Neuronal stem cell (in vitro differentiated cells): ENCODE results near the gene OSMR. TPM values are rescaled to one million over a fixed set of nuclear protein-coding genes. Genes with fewer than 3 reads are reported as not detected.

Source experiments
- DNase-seq: peaks from one replicate; pipeline ENCODE4 v3.0.0-alpha.2; 2013; ENCODE audit warnings: low spot score
- H2AFZ ChIP-seq: one replicate; pipeline ENCODE4 v1.6.1; 2013; ENCODE audit warnings: mild to moderate bottlenecking, low read length, inconsistent platforms
- H2AK5ac ChIP-seq: 2 replicates; pipeline ENCODE4 v1.6.1; 2013; ENCODE audit warnings: low read depth, mild to moderate bottlenecking, inconsistent platforms, low read length, moderate library complexity, mixed read lengths
- H2BK120ac ChIP-seq: 2 replicates; pipeline ENCODE4 v1.6.1; 2013; ENCODE audit warnings: low read depth, mild to moderate bottlenecking, inconsistent platforms, low read length, moderate library complexity, mixed read lengths
- H2BK12ac ChIP-seq: one replicate; pipeline ENCODE4 v1.6.1; 2013; ENCODE audit warnings: low read length, inconsistent platforms
- H2BK15ac ChIP-seq: 2 replicates; pipeline ENCODE4 v1.6.1; 2013; ENCODE audit warnings: mild to moderate bottlenecking, low read length, inconsistent platforms, mixed read lengths
- H2BK5ac ChIP-seq: one replicate; pipeline ENCODE4 v1.6.1; 2013; ENCODE audit warnings: inconsistent platforms, mild to moderate bottlenecking, low read length, moderate library complexity
- H3K14ac ChIP-seq: one replicate; pipeline ENCODE4 v1.6.1; 2013; ENCODE audit warnings: low read length, inconsistent platforms
- H3K18ac ChIP-seq: 2 replicates; pipeline ENCODE4 v1.6.1; 2013; ENCODE audit warnings: low read length, inconsistent platforms
- H3K23ac ChIP-seq: 2 replicates; pipeline ENCODE4 v1.6.1; 2013; ENCODE audit warnings: low read depth, mild to moderate bottlenecking, mixed read lengths, low read length, inconsistent platforms; ENCODE audit not compliant: poor library complexity
- H3K27ac ChIP-seq: replicated peaks from 3 replicates; pipeline ENCODE4 v1.5.1; 2013; ENCODE audit warnings: low read length, inconsistent platforms
- H3K27me3 ChIP-seq, 3 experiments: 2 replicates each; pipeline ENCODE4 v1.6.1; 2013; ENCODE audit warnings: low read length in 3 of 3, mild to moderate bottlenecking in 2 of 3, inconsistent platforms in 1 of 3, low read depth in 1 of 3, mixed read lengths in 1 of 3, moderate library complexity in 1 of 3; ENCODE audit not compliant: control insufficient read depth in 3 of 3, insufficient read depth in 3 of 3
- H3K36me3 ChIP-seq, 2 donors: replicated peaks in 1 of 2; 2 replicates each; pipeline ENCODE4 v1.6.1; 2013; ENCODE audit warnings: low read length in 2 of 2; ENCODE audit not compliant: control insufficient read depth in 2 of 2, insufficient read depth in 2 of 2
- H3K4ac ChIP-seq: 2 replicates; pipeline ENCODE4 v1.6.1; 2013; ENCODE audit warnings: inconsistent platforms, mild to moderate bottlenecking, low read length, moderate library complexity
- H3K4me1 ChIP-seq, 2 donors: 1 replicate in 1 of 2; 2 replicates in 1 of 2; pipeline ENCODE4 v1.6.1; 2013; ENCODE audit warnings: low read length in 2 of 2, low read depth in 1 of 2; ENCODE audit not compliant: control insufficient read depth in 2 of 2, insufficient read depth in 1 of 2
- H3K4me2 ChIP-seq: one replicate; pipeline ENCODE4 v1.6.1; 2013; ENCODE audit warnings: mild to moderate bottlenecking, low read length, inconsistent platforms; ENCODE audit not compliant: insufficient read depth, poor library complexity, severe bottlenecking
- H3K4me3 ChIP-seq, 2 donors: 2 replicates each; pipeline ENCODE4 v1.5.1; 2013; ENCODE audit warnings: low read length in 2 of 2, mild to moderate bottlenecking in 2 of 2, inconsistent platforms in 1 of 2, moderate library complexity in 1 of 2
- H3K79me1 ChIP-seq: one replicate; pipeline ENCODE4 v1.6.1; 2013; ENCODE audit warnings: low read depth, mild to moderate bottlenecking, inconsistent platforms, low read length, moderate library complexity
- H3K9ac ChIP-seq: one replicate; pipeline ENCODE4 v1.6.1; 2013; ENCODE audit warnings: mild to moderate bottlenecking, low read depth, low read length, inconsistent platforms; ENCODE audit not compliant: poor library complexity
- H3K9me3 ChIP-seq, 2 donors: replicated peaks in 1 of 2; 2 replicates each; pipeline versions ENCODE3 to v1.6.1; 2013; ENCODE audit warnings: low read length in 2 of 2, mild to moderate bottlenecking in 2 of 2, inconsistent platforms in 1 of 2, low read depth in 1 of 2, mixed read lengths in 1 of 2, moderate library complexity in 1 of 2; ENCODE audit not compliant: control insufficient read depth in 2 of 2, insufficient read depth in 1 of 2
- H4K8ac ChIP-seq: one replicate; pipeline ENCODE4 v1.6.1; 2013; ENCODE audit warnings: low read depth, mild to moderate bottlenecking, inconsistent platforms, low read length, moderate library complexity
- H4K91ac ChIP-seq: one replicate; pipeline ENCODE4 v1.6.1; 2013; ENCODE audit warnings: low read length, low read depth, mild to moderate bottlenecking, inconsistent platforms; ENCODE audit not compliant: poor library complexity
- WGBS, 2 donors: extraction: QIAGEN DNeasy Blood & Tissue Kit; methylation state at CpG; one replicate each; pipeline ENCODE4 v1.1.7; 2013; ENCODE audit warnings: missing lambda C conversion rate in 2 of 2, mixed read lengths in 1 of 2; ENCODE audit not compliant: insufficient read length in 2 of 2, insufficient replicate concordance in 1 of 2; ENCODE audit errors: extremely low coverage in 2 of 2; 5-methylcytosine and 5-hydroxymethylcytosine counted together
- polyA plus RNA-seq, 2 experiments: library from polyadenylated mRNA; stranded (reverse); fragments of 200-250 nt; gene quantifications; one replicate each; pipeline ENCODE4 v1.2.3, GENCODE V29; 2013

Gene OSMR
- polyA plus RNA-seq (2013, experiment 1 of 2): 0.33 TPM
- 0.36 TPM for polyA plus RNA-seq (2013, experiment 2 of 2)

DNA sequence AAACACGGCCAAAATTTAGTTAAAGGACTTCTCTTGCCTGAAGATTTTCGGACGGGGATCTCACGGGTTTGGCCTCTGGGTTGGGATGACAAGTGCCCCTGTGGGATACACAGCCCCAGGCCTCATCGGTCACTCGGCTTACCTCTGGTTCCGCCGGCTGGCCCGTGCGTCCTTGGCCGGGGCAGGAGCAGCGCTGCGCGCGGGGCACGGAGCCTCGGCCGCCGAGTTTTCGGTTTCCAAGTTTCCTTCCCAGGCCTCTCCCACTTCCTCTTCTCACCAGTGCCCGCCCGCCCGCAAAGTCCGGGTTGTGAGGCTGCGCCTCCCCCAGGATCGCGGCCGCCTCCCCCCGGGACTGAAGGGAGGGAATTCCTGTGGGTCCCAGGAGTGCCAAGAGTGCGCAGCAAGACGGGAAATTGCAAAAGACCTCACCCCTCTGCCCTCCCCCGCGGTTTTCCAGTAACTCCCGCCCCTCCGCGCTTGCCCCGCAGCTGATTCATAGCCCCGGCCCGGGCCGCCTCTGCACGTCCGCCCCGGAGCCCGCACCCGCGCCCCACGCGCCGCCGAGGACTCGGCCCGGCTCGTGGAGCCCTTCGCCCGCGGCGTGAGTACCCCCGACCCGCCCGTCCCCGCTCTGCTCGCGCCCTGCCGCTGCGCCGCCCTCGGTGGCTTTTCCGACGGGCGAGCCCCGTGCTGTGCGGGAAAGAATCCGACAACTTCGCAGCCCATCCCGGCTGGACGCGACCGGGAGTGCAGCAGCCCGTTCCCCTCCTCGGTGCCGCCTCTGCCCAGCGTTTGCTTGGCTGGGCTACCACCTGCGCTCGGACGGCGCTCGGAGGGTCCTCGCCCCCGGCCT lies at the start of gene OSMR:
Gene OSMR (plus strand): TSS at position 487 of the 853 bp plus-strand sequence. CDS start 23,033 bp downstream, outside the sequence.
- no peak within 1 kb of the TSS for H3K4ac ChIP-seq
- H3K4me2 ChIP-seq: peak within 1 kb of the TSS; percentile 71
- H3K18ac ChIP-seq: peak within 1 kb of the TSS; percentile 87
- H3K4me3 ChIP-seq: peak within 1 kb of the TSS; percentile 36 to 82
- H3K79me1 ChIP-seq: no peaks in the 10 kb centered on the region
- H3K9ac ChIP-seq: peak within 1 kb of the TSS; percentile 72
- H2BK15ac ChIP-seq: peak within 1 kb of the TSS; percentile 38
- no peaks in the 10 kb centered on the region for H3K36me3 ChIP-seq
- H3K23ac ChIP-seq: peak within 1 kb of the TSS; percentile 57
- no peak within 1 kb of the TSS for H2AK5ac ChIP-seq
- peak within 1 kb of the TSS; percentile 30 for H2BK120ac ChIP-seq
- H3K9me3 ChIP-seq: peaks cover 0 to 7% of the 10 kb centered on the region in 2 donors
- peaks cover 10 to 35% (median 31%) of the 10 kb centered on the region in 3 experiments for H3K27me3 ChIP-seq
- peak; percentile 29 for DNase-seq
- peak within 1 kb of the TSS; percentile 84 for H2BK12ac ChIP-seq
- H4K91ac ChIP-seq: no peak within 1 kb of the TSS
- peak within 1 kb of the TSS; percentile 12 for H2BK5ac ChIP-seq
- H3K27ac ChIP-seq: no peak within 1 kb of the TSS
- peaks cover 0 to 7% of the 10 kb centered on the region in 2 donors for H3K4me1 ChIP-seq
- H2AFZ ChIP-seq: peak within 1 kb of the TSS; percentile 85
- no CpG with 5 or more reads among the region's 89 CpGs for WGBS, 2 donors
- H3K14ac ChIP-seq: peak within 1 kb of the TSS; percentile 31
- H4K8ac ChIP-seq: no peak within 1 kb of the TSS

DNA sequence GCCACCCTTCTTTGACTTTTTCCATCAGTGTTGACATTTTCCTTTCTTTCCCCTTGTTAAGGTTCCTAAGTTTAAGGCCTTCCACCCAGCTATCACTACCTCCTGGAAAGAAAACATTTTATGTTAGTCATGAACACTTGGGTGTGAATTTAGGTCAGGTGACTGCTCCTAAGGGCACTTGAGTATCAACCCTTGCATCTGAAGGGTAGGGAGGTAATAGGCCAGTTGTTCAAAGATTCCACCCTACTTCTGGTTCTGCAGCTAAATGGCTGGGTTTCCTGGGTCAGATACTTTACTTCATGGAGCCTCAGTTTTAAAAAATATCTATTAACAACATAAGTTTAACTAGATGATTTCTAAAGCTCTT lies 49.1 kb upstream of the OSMR start:
- Histone ChIP-seq H3K4me3 (no peak overlapping the region), H2BK12ac (no peak overlapping the region), H3K27me3 (no peaks in the 10 kb centered on the region), H2BK5ac (no peak overlapping the region), H3K4me1 (peaks cover 3 to 5% of the 10 kb centered on the region in 2 donors), H2BK120ac (no peak overlapping the region), H3K9me3 (no peaks in the 10 kb centered on the region), H3K23ac (no peak overlapping the region), H3K79me1 (no peaks in the 10 kb centered on the region), H3K14ac (no peak overlapping the region), H3K4ac (no peak overlapping the region), H3K36me3 (no peaks in the 10 kb centered on the region), H4K91ac (no peak overlapping the region), H2AFZ (no peak overlapping the region), H3K9ac (no peak overlapping the region), H4K8ac (no peak overlapping the region), H2AK5ac (no peak overlapping the region), H3K18ac (no peak overlapping the region), H2BK15ac (no peak overlapping the region), H3K4me2 (no peak overlapping the region), H3K27ac (no peak overlapping the region)
- DNase-seq: no peak

DNA sequence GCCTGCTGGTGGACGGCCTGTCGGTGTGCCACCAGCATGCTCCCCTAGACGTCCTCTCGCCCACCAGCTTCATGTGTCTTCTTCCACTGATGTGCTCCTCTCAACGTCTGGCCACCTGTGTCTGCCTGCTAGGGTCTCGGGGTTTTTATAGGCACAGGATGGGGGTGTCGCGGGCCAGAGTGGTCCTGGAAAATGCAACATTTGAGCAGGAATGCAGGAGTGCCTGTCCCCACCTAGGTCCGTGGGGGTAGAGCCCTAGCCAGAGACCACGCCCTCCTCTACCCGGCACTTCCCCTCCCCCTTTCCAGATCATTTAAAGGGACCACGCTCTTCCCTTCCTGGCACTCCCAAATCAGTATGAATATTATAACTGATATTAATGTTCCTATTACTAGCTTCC lies 48.0 kb upstream of the OSMR start:
- no peak overlapping the region for H2BK5ac ChIP-seq
- DNase-seq: no peak
- no peak overlapping the region for H4K8ac ChIP-seq
- peaks cover 3 to 5% of the 10 kb centered on the region in 2 donors for H3K4me1 ChIP-seq
- H2AFZ ChIP-seq: no peak overlapping the region
- peak overlapping the region; percentile 48 for H3K23ac ChIP-seq
- no peak overlapping the region for H2AK5ac ChIP-seq
- no peak overlapping the region for H3K18ac ChIP-seq
- no peak overlapping the region for H3K4ac ChIP-seq
- no peak overlapping the region for H4K91ac ChIP-seq
- no peak overlapping the region for H3K27ac ChIP-seq
- H3K4me3 ChIP-seq: no peak overlapping the region
- H3K9me3 ChIP-seq: no peaks in the 10 kb centered on the region
- H2BK120ac ChIP-seq: no peak overlapping the region
- no peak overlapping the region for H2BK15ac ChIP-seq
- no peak overlapping the region for H3K14ac ChIP-seq
- H3K27me3 ChIP-seq: no peaks in the 10 kb centered on the region
- H3K9ac ChIP-seq: no peak overlapping the region
- no CpG with 5 or more reads among the region's 12 CpGs for WGBS, 2 donors
- no peaks in the 10 kb centered on the region for H3K36me3 ChIP-seq
- H2BK12ac ChIP-seq: no peak overlapping the region
- no peak overlapping the region for H3K4me2 ChIP-seq
- H3K79me1 ChIP-seq: no peaks in the 10 kb centered on the region

DNA sequence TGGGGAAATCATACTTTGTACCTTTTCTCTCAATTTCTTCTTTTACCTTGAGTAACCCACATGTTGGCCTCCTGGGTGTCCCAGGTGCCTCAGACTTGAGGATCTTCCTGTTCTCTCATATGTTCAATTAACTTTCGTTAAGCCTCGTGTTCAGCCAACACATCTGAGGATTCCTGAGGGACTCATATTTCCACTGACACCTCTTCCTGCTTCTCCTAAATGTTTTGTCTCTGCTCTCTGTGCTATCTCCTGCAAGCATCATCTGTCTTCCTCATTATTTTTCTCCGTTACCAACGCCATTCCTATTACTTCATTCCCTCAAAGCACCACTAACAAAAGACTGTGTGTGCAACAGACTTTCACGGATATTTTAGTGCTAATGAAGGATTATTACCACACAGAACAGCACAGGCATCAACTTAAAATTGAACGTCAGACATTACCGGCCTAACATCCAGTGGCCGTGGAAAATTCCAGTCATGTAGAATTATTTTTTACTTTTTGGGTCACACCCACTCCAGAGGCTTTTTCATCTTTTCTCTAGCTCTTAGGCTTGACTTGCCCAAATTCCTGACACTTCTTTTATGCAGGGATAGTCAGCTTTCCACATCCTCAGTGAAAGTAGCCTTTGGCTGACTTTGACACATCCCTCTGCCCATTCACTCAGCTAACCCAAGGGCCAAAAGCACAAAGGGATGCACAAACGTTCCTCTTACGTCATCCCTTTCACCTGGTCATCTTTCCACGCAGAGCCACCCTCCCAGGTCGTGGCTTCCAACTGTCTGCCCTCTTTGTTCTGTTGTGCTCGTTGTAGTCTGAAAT lies 46.0 kb upstream of the OSMR start:
- WGBS, 2 donors: no CpG with 5 or more reads among the region's 13 CpGs
- Histone ChIP-seq H3K4me3 (no peak overlapping the region), H2BK15ac (no peak overlapping the region)

More for the DNA sequence above, 46.0 kb upstream of the OSMR start:
- no peaks in the 10 kb centered on the region for H3K36me3 ChIP-seq
- H3K9me3 ChIP-seq: no peaks in the 10 kb centered on the region
- peaks cover 3 to 5% of the 10 kb centered on the region in 2 donors for H3K4me1 ChIP-seq
- no peak overlapping the region for H3K4ac ChIP-seq
- H2AK5ac ChIP-seq: no peak overlapping the region
- no peak overlapping the region for H2AFZ ChIP-seq
- H3K27me3 ChIP-seq: no peaks in the 10 kb centered on the region
- H3K9ac ChIP-seq: no peak overlapping the region
- no peak overlapping the region for H3K27ac ChIP-seq
- no peak overlapping the region for H3K18ac ChIP-seq
- no peak overlapping the region for H4K91ac ChIP-seq
- H2BK5ac ChIP-seq: no peak overlapping the region
- H4K8ac ChIP-seq: no peak overlapping the region
- H3K23ac ChIP-seq: no peak overlapping the region
- H3K4me2 ChIP-seq: no peak overlapping the region
- no peak overlapping the region for H2BK120ac ChIP-seq
- no peaks in the 10 kb centered on the region for H3K79me1 ChIP-seq
- DNase-seq: no peak
- no peak overlapping the region for H3K14ac ChIP-seq
- H2BK12ac ChIP-seq: no peak overlapping the region
